ENCODE data around the gene CNDP2. TPM values are rescaled to one million over a fixed set of nuclear protein-coding genes. Genes with fewer than 3 reads are reported as not detected.

The CNDP2 gene
- total RNA-seq, 3 donors from 2014 or later, result 81.0 to 104 (median 95.7) TPM

DNA sequence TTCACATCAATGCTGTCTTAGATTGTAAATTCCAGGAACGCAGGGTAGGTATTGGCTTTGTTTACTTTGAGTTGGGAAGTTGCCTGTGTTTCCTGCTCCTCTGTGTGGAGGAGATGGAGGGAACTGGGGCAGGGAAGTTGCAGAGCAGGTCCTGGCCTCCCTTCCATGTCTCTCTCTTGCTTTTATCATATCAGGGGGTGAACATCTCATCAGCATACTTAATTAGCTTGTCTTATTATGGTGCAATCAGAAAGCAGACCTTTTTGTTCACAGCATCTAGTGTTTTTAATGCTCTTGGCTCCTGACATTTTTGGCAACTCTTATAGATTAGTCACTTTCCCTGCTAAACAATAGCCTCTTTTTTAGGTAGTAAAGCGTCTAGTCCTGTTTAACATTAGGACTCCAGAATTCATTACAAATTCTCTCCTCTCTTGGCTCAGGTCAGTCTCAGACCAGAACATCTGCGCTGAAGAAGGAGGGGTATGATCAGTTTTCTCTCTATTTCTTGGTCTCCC is 27.6 kb upstream of the CNDP2 start:
- Histone ChIP-seq H3K27me3 (no peaks in the 10 kb centered on the region), H3K4me1 (no peaks in the 10 kb centered on the region), H3K4me3 (no peak overlapping the region), H3K27ac (peak overlapping the region; percentile 41 to 43), H3K9me3 (no peaks in the 10 kb centered on the region), H3K36me3 (no peaks in the 10 kb centered on the region)
- TF ChIP-seq POLR2A (IDR thresholded peaks at IDR 0.05) (no peak), POLR2AphosphoS5 (IDR thresholded peaks at IDR 0.05) (no peak), CTCF (IDR thresholded peaks at IDR 0.05) (no peak)
- intact Hi-C loops (cut with DNase I; ENCODE audit: low total_unique reads), result loop anchor here (1.0 kb wide), 1 partner anchor 9 kb away; no protein-coding TSS in a partner anchor
- no peak for DNase-seq (ENCODE audit: low spot score in 2 of 2)

DNA sequence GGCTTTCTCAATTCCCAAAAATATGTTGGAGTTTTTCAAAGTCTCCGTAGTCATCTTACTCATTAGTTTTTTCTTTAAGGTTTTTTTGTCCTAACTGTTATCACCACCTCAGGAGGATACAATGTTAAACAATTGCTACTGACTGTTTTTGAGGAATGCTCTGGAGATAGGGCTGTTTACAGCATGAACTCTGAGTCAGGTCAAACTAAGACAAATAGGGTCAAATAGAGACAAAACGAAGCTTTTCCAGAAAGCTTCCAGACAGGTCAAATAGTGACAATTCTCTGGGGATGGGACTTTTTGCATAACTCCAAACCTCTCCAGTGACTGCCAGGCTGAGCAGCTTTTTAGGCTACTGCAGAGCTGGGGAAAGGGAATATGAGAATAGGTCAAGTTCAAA is 23.9 kb upstream of the CNDP2 start:
- Histone ChIP-seq H3K27ac (no peak overlapping the region), H3K4me1 (no peaks in the 10 kb centered on the region), H3K36me3 (no peaks in the 10 kb centered on the region), H3K27me3 (no peaks in the 10 kb centered on the region), H3K9me3 (no peaks in the 10 kb centered on the region), H3K4me3 (no peak overlapping the region)
- no peak for DNase-seq (ENCODE audit: low spot score in 2 of 2)
- no peak for TF ChIP-seq CTCF (IDR thresholded peaks at IDR 0.05)
- no peak for TF ChIP-seq POLR2AphosphoS5 (IDR thresholded peaks at IDR 0.05)
- no peak for TF ChIP-seq POLR2A (IDR thresholded peaks at IDR 0.05)
- intact Hi-C loops (cut with DNase I; ENCODE audit: low total_unique reads), result no loop called here

DNA sequence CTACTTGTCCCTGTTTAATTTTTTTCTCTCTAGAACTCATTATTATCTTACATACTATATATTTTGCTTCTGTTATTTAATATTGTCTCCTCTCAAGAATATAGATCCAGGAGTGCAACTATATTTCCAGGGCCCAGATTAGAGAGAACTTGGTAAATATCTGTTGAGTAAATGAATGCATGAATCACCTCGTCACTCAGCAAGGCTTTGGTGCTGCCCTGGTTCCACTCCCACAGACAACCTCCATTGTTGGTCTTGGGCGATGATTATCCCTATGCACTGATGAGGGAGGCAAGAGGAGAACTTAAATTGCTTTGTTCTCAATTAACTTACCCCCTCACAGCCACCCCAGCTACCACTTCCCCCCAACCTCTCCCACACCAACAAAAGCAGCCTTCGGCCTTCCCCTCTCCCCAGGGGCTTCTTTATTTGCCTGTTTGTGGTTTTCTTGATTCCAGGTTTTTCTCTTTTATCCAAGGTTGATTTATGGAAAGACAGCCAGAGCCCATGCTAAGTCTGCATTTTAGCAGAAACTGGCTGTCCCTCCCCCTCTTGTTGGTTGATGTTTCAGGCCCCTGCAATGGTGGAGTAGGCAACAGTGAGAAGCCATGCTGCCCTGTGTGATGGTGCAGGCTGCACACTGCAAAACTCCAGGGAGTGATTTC is 22.1 kb upstream of the CNDP2 start:
- intact Hi-C loops (cut with DNase I; ENCODE audit: low total_unique reads), result no loop called here
- Histone ChIP-seq H3K4me1 (no peaks in the 10 kb centered on the region), H3K36me3 (no peaks in the 10 kb centered on the region), H3K27me3 (no peaks in the 10 kb centered on the region), H3K27ac (no peak overlapping the region), H3K9me3 (no peaks in the 10 kb centered on the region), H3K4me3 (no peak overlapping the region)
- TF ChIP-seq CTCF (IDR thresholded peaks at IDR 0.05) (no peak), POLR2A (IDR thresholded peaks at IDR 0.05) (no peak), POLR2AphosphoS5 (IDR thresholded peaks at IDR 0.05) (no peak)
- DNase-seq (ENCODE audit: low spot score in 2 of 2), result no peak

GRCh38 chr18:74476140-74476539 is 20.0 kb upstream of the CNDP2 start:
- intact Hi-C loops (cut with DNase I; ENCODE audit: low total_unique reads), result no loop called here
- H3K27me3 ChIP-seq, result no peaks in the 10 kb centered on the region
- no peaks in the 10 kb centered on the region for H3K4me1 ChIP-seq
- no peaks in the 10 kb centered on the region for H3K9me3 ChIP-seq
- no peak overlapping the region for H3K27ac ChIP-seq
- no peak for DNase-seq (ENCODE audit: low spot score in 2 of 2)
- TF ChIP-seq POLR2A (IDR thresholded peaks at IDR 0.05), result no peak
- peak in 1 of 3 donors; percentile 11 for TF ChIP-seq CTCF (IDR thresholded peaks at IDR 0.05)
- no peak for TF ChIP-seq POLR2AphosphoS5 (IDR thresholded peaks at IDR 0.05)
- no peak overlapping the region for H3K4me3 ChIP-seq
- no peaks in the 10 kb centered on the region for H3K36me3 ChIP-seq

- no peak for DNase-seq (ENCODE audit: low spot score in 2 of 2)
- Histone ChIP-seq H3K9me3 (no peaks in the 10 kb centered on the region), H3K4me1 (no peaks in the 10 kb centered on the region), H3K27ac (no peak overlapping the region), H3K36me3 (no peaks in the 10 kb centered on the region), H3K4me3 (no peak overlapping the region), H3K27me3 (no peaks in the 10 kb centered on the region)
- intact Hi-C loops (cut with DNase I; ENCODE audit: low total_unique reads), result no loop called here
- TF ChIP-seq POLR2AphosphoS5 (IDR thresholded peaks at IDR 0.05) (no peak), CTCF (IDR thresholded peaks at IDR 0.05) (no peak), POLR2A (IDR thresholded peaks at IDR 0.05) (no peak)
Measured at GRCh38 chr18:74477771-74478170, 18.4 kb upstream of the CNDP2 start.

Data from breast epithelium (tissue), 4 donors.